NCI-H82 treated with DMSO at 0.1 percent for 48 hours (cell line): ENCODE results near the gene ZFX.
"Not testable (repeated sequence)": the region's sequence is repeated elsewhere in the genome, so short reads cannot be mapped to it uniquely, and the experiment has no call there.

Experiments used
- DNase-seq: peaks from one replicate; lab custom pipeline; 2025; ENCODE audit not compliant: unreplicated experiment; lab: John Stamatoyannopoulos, UW

Gene ZFX

GRCh38 chrX:24151513-24151912 lies 2.0 kb downstream of the ZFX start:
- no peak for DNase-seq

GRCh38 chrX:24153178-24153795 lies 3.8 kb downstream of the ZFX start:
- no peak for DNase-seq

- no peak for DNase-seq
Measured at GRCh38 chrX:24153796-24154189, 4.3 kb downstream of the ZFX start.

GRCh38 chrX:24154490-24155034 lies 5.0 kb downstream of the ZFX start:
- DNase-seq, result no peak

- not testable (repeated sequence) for DNase-seq
Measured at GRCh38 chrX:24155747-24156146, 6.2 kb downstream of the ZFX start.

GRCh38 chrX:24156177-24156576 lies 6.6 kb downstream of the ZFX start:
- no peak for DNase-seq

GRCh38 chrX:24158881-24159280 lies 9.4 kb downstream of the ZFX start:
- no peak for DNase-seq

GRCh38 chrX:24166078-24166477 lies 16.5 kb downstream of the ZFX start:
- DNase-seq, result no peak

- no peak for DNase-seq
Measured at GRCh38 chrX:24167719-24168472, 18.4 kb downstream of the ZFX start.

GRCh38 chrX:24168807-24169206 lies 19.3 kb downstream of the ZFX start:
- DNase-seq, result no peak

GRCh38 chrX:24169211-24169610 lies 19.7 kb downstream of the ZFX start:
- DNase-seq, result no peak

- DNase-seq, result no peak
Measured at GRCh38 chrX:24173115-24173847, 23.8 kb downstream of the ZFX start.

- no peak for DNase-seq
Measured at GRCh38 chrX:24175276-24175675, 25.7 kb downstream of the ZFX start.

- DNase-seq, result no peak
Measured at GRCh38 chrX:24178441-24178840, 28.9 kb downstream of the ZFX start.

GRCh38 chrX:24184018-24184417 lies 34.5 kb downstream of the ZFX start:
- no peak for DNase-seq

- DNase-seq, result no peak
Measured at GRCh38 chrX:24186483-24186882, 37.0 kb downstream of the ZFX start.

GRCh38 chrX:24186986-24187385 lies 37.5 kb downstream of the ZFX start:
- DNase-seq, result no peak

GRCh38 chrX:24189490-24189889 lies 40.0 kb downstream of the ZFX start:
- DNase-seq, result no peak

GRCh38 chrX:24190500-24191156 lies 41.1 kb downstream of the ZFX start:
- no peak for DNase-seq

GRCh38 chrX:24196509-24196908 lies 47.0 kb downstream of the ZFX start:
- DNase-seq, result no peak

- DNase-seq, result no peak
Measured at GRCh38 chrX:24198101-24198500, 48.6 kb downstream of the ZFX start.
